NCI-H1092 (cell line): ENCODE data around the gene RBM23.

ENCODE experiments used
- DNase-seq: peaks from one replicate; lab custom pipeline; 2025; lab: John Stamatoyannopoulos, UW

Gene RBM23

GRCh38 chr14:22885975-22886374 is 33.0 kb downstream of the RBM23 start:
- DNase-seq = no peak

GRCh38 chr14:22884738-22885523 is 34.0 kb downstream of the RBM23 start:
- no peak for DNase-seq

GRCh38 chr14:22884076-22884737 is 34.7 kb downstream of the RBM23 start:
- DNase-seq = no peak

GRCh38 chr14:22883173-22883976 is 35.6 kb downstream of the RBM23 start, which contains the start of gene REM2:
REM2 (plus strand) TSS chr14:22883222; CDS start chr14:22883288, 66 bp downstream.
- peak; percentile 75 for DNase-seq

GRCh38 chr14:22882529-22883172 is 36.3 kb downstream of the RBM23 start:
- peak; percentile 80 for DNase-seq

GRCh38 chr14:22882064-22882463 is 36.9 kb downstream of the RBM23 start:
- DNase-seq = no peak

GRCh38 chr14:22878271-22879246 is 40.4 kb downstream of the RBM23 start:
- DNase-seq = no peak

- DNase-seq = no peak
Measured at GRCh38 chr14:22877000-22877501, 41.9 kb downstream of the RBM23 start.

GRCh38 chr14:22875748-22876319 is 43.1 kb downstream of the RBM23 start:
- DNase-seq = no peak

- DNase-seq = no peak
Measured at GRCh38 chr14:22875003-22875747, 43.8 kb downstream of the RBM23 start.

GRCh38 chr14:22872833-22873520 is 46.0 kb downstream of the RBM23 start:
- no peak for DNase-seq

GRCh38 chr14:22872033-22872832 is 46.7 kb downstream of the RBM23 start:
- DNase-seq = peak; percentile 56

GRCh38 chr14:22871224-22872032 is 47.5 kb downstream of the RBM23 start, which contains the start of gene LRP10:
LRP10 (plus strand) TSS chr14:22871740; CDS start chr14:22872304, 564 bp downstream.
- peak; percentile 45 for DNase-seq

GRCh38 chr14:22870811-22871223 is 48.1 kb downstream of the RBM23 start:
- no peak for DNase-seq

GRCh38 chr14:22866874-22867273 is 52.1 kb downstream of the RBM23 start:
- no peak for DNase-seq

GRCh38 chr14:22865424-22866405 is 53.2 kb downstream of the RBM23 start:
- no peak for DNase-seq
